Peyer's patch (tissue), 4 donors: ENCODE measurements around the gene FAM25C. TPM values are rescaled to one million over a fixed set of nuclear protein-coding genes. Genes with fewer than 3 reads are reported as not detected.
"Not testable (repeated sequence)": the region's sequence is repeated elsewhere in the genome, so short reads cannot be mapped to it uniquely, and the experiment has no call there.

Source experiments
- DNase-seq, 3 donors: peaks; one replicate each; pipeline ENCODE4 v3.0.0-alpha.2; 2017 to 2019
- H3K27ac ChIP-seq, 4 donors: fragments of 200-600 bp; sonication (generic); one replicate each; pipeline ENCODE4 v1.5.1; 2016 to 2019
- H3K27me3 ChIP-seq, 2 donors: fragments of 200-600 bp; sonication (generic); one replicate each; pipeline ENCODE4 v1.5.1; 2019
- H3K36me3 ChIP-seq, 3 donors: fragments of 200-600 bp; sonication (generic); one replicate each; pipeline ENCODE4 v1.5.1; 2016 to 2019
- H3K4me1 ChIP-seq, 4 donors: fragments of 200-600 bp; sonication (generic); one replicate each; pipeline ENCODE4 v1.5.1; 2016 to 2019
- H3K4me3 ChIP-seq, 4 donors: fragments of 200-600 bp; sonication (generic); 1 replicate in 3 of 4; 2 replicates in 1 of 4; pipeline ENCODE4 v1.5.1; 2016 to 2019; ENCODE audit warnings: mild to moderate bottlenecking in 1 of 4
- H3K9me3 ChIP-seq, 4 donors: fragments of 200-600 bp; sonication (generic); one replicate each; pipeline ENCODE4 v1.5.1; 2016 to 2019; ENCODE audit warnings: mild to moderate bottlenecking in 1 of 4
- total RNA-seq, 4 donors: library from RNA; depleted of rRNA; stranded (reverse); fragments of >200 nt; gene quantifications; one replicate each; pipeline ENCODE4 v1.1.0, GENCODE V29; 2016

FAM25C gene
- total RNA-seq = not detected

DNA sequence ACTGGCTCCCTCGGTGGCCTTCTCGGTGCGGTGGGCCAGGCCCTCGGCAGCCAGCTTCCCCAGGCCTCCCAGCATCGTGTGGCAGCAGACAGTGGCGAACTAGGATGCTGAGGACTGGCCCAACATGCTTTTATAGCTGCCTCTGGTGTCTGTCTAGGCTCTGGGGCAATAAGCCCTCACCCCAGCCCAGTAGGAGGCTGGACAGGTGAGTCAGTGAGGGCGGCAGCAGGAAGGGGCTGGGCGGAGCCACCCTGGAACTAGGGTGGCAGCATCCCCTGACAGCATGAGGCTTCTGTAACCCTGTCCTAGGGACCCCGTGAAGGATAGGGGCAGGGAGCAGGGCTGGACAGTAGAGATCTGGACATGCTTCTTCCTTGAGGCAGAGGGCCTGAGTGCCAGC, at the start of gene FAM25C:
FAM25C (minus strand) TSS at position 101 of the 400 bp plus-strand sequence; CDS start at position 75, 26 bp downstream.
- H3K27me3 ChIP-seq, DNase-seq, H3K9me3 ChIP-seq, H3K4me1 ChIP-seq, H3K27ac ChIP-seq, H3K4me3 ChIP-seq, H3K36me3 ChIP-seq: not testable (repeated sequence)

DNA sequence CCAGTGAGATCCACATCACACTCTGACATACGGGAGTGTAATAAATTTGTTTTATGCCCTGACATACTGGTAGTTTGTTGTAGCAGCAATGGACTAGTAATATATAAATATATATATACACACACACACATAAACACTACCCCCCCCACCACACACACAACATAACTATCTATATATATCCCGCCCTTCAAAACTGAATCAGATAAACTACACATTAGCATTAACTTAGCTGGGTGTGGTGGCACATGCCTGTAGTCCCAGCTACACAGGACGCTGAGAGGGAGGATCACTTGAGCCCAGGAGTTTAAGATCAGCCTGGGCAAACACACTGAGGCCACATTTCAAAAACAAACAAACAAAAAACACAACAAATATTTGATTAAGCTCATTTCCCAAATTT, 45.0 kb upstream of the FAM25C start:
- not testable (repeated sequence) for DNase-seq, H3K4me1 ChIP-seq, H3K36me3 ChIP-seq, H3K27ac ChIP-seq, H3K9me3 ChIP-seq, H3K27me3 ChIP-seq, H3K4me3 ChIP-seq

- H3K27ac ChIP-seq, H3K27me3 ChIP-seq, H3K9me3 ChIP-seq, H3K4me1 ChIP-seq, H3K36me3 ChIP-seq, H3K4me3 ChIP-seq: not testable (repeated sequence)
- DNase-seq = peak in 1 of 3 donors; percentile 3
Measured at GRCh38 chr10:48031390-48031789, 31.8 kb upstream of the FAM25C start.

DNA sequence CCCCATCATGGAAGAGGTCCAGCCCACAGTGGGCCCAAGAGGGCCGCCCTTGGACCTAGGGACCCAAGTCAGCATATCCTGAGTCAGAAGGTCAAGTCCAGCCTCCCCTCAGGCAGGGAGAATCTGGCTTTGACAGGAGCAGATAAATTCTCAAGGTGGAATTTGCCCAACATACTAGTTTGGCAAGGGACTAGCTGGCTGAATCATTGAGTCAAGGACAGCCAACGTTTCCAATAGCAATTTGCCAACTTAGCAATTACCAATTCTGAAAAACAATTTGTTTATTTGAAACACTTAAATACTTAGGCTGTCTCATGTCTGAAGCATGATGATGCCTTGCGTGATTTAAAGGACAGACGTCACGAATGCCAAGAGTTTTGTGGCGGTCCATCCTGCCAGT, 2.7 kb upstream of the FAM25C start:
- not testable (repeated sequence) for H3K27ac ChIP-seq, H3K9me3 ChIP-seq, H3K4me3 ChIP-seq, H3K4me1 ChIP-seq, H3K36me3 ChIP-seq, DNase-seq, H3K27me3 ChIP-seq

GRCh38 chr10:47994045-47994444, 5.5 kb downstream of the FAM25C start:
- not testable (repeated sequence) for H3K27ac ChIP-seq, H3K27me3 ChIP-seq, H3K36me3 ChIP-seq, H3K9me3 ChIP-seq, H3K4me1 ChIP-seq, DNase-seq, H3K4me3 ChIP-seq

GRCh38 chr10:47992560-47992959, 7.0 kb downstream of the FAM25C start:
- not testable (repeated sequence) for H3K27me3 ChIP-seq, H3K9me3 ChIP-seq, H3K4me3 ChIP-seq, H3K36me3 ChIP-seq, H3K4me1 ChIP-seq, H3K27ac ChIP-seq
- DNase-seq = peak in 1 of 3 donors; percentile 26

GRCh38 chr10:47991706-47992105, 7.9 kb downstream of the FAM25C start:
- not testable (repeated sequence) for DNase-seq, H3K4me1 ChIP-seq, H3K27me3 ChIP-seq, H3K36me3 ChIP-seq, H3K4me3 ChIP-seq, H3K27ac ChIP-seq, H3K9me3 ChIP-seq

- not testable (repeated sequence) for H3K9me3 ChIP-seq, DNase-seq, H3K4me1 ChIP-seq, H3K27me3 ChIP-seq, H3K27ac ChIP-seq, H3K4me3 ChIP-seq, H3K36me3 ChIP-seq
Measured at GRCh38 chr10:47990097-47990496, 9.5 kb downstream of the FAM25C start.

- not testable (repeated sequence) for H3K4me3 ChIP-seq, H3K36me3 ChIP-seq, H3K27ac ChIP-seq, H3K4me1 ChIP-seq, H3K27me3 ChIP-seq, H3K9me3 ChIP-seq, DNase-seq
Measured at GRCh38 chr10:47989542-47989950, 10.0 kb downstream of the FAM25C start.

GRCh38 chr10:47988718-47989541, 10.7 kb downstream of the FAM25C start:
- H3K4me1 ChIP-seq, H3K4me3 ChIP-seq, H3K27me3 ChIP-seq, H3K27ac ChIP-seq, H3K9me3 ChIP-seq, H3K36me3 ChIP-seq: not testable (repeated sequence)
- DNase-seq = peak in 1 of 3 donors; percentile 10

- not testable (repeated sequence) for H3K36me3 ChIP-seq, DNase-seq, H3K4me1 ChIP-seq, H3K27ac ChIP-seq, H3K4me3 ChIP-seq, H3K9me3 ChIP-seq, H3K27me3 ChIP-seq
Measured at GRCh38 chr10:47987952-47988351, 11.6 kb downstream of the FAM25C start.

- not testable (repeated sequence) for H3K27ac ChIP-seq, H3K4me3 ChIP-seq, H3K4me1 ChIP-seq, H3K27me3 ChIP-seq, H3K9me3 ChIP-seq, H3K36me3 ChIP-seq
- DNase-seq = peak in 1 of 3 donors; percentile 43
Measured at GRCh38 chr10:47986413-47987230, 13.0 kb downstream of the FAM25C start.

DNA sequence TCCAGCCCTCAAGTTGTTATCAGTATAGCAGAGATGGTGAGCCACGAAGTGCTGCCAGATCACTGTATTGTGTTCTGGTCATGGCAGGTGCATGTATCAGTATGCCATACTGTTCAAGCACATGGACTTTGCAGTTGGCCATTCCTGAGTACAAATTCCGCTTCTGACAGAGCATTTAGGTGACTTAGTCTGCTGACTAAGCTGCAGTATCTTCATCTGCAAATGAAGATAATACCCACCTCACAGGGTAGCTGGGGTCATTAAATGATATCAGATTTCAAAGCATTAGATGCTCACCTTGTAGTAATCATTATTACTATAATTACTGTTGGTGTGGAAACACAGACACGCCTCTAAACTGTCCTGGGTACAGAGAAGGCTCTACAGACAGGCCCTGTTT, 24.2 kb downstream of the FAM25C start:
- not testable (repeated sequence) for H3K36me3 ChIP-seq, H3K9me3 ChIP-seq, H3K4me3 ChIP-seq, H3K27ac ChIP-seq, H3K4me1 ChIP-seq, H3K27me3 ChIP-seq
- peak in 1 of 3 donors; percentile 68 for DNase-seq

- not testable (repeated sequence) for H3K4me1 ChIP-seq, H3K36me3 ChIP-seq, DNase-seq, H3K4me3 ChIP-seq, H3K27ac ChIP-seq, H3K9me3 ChIP-seq, H3K27me3 ChIP-seq
Measured at GRCh38 chr10:47973131-47973530, 26.5 kb downstream of the FAM25C start.

- not testable (repeated sequence) for H3K4me1 ChIP-seq, H3K9me3 ChIP-seq, H3K4me3 ChIP-seq, H3K27me3 ChIP-seq, DNase-seq, H3K36me3 ChIP-seq, H3K27ac ChIP-seq
Measured at GRCh38 chr10:47972077-47972476, 27.5 kb downstream of the FAM25C start.
